ENCODE measurements around the gene DYRK1A.

Gene DYRK1A

GRCh38 chr21:37551993-37552355 is 185.4 kb downstream of the DYRK1A start:
- H3K4me1 ChIP-seq (ENCODE audit: control insufficient read depth, insufficient read depth, low read length), result peaks cover 20% of the 10 kb centered on the region
- H3K27ac ChIP-seq (ENCODE audit: extremely low read depth, low read depth, low read length), result no peak overlapping the region
- CTCF ChIA-PET, result no interaction called here
- POLR2A ChIA-PET, result interaction anchor here (3.4 kb wide), 1 partner anchor 12 kb away, joined by 17 read pairs; no protein-coding TSS in a partner anchor
- no peak overlapping the region for H3K4me3 ChIP-seq (ENCODE audit: low read depth, low read length)
- no peaks in the 10 kb centered on the region for H3K9me3 ChIP-seq (ENCODE audit: control insufficient read depth, insufficient read depth, low read depth, low read length)
- TF ChIP-seq KLF8 (tag by site-specific recombination; IDR thresholded peaks at IDR 0.05), result no peak
- no peak for TF ChIP-seq KLF1 (tag by site-specific recombination; IDR thresholded peaks at IDR 0.05)
- TF ChIP-seq ZSCAN18 (tag by site-specific recombination; IDR thresholded peaks at IDR 0.05), result no peak
- TF ChIP-seq ZNF112 (tag by site-specific recombination; IDR thresholded peaks at IDR 0.05), result no peak
- TF ChIP-seq ZFP41 (tag by site-specific recombination; IDR thresholded peaks at IDR 0.05; ENCODE audit: borderline replicate concordance), result no peak
- no peak for TF ChIP-seq ZNF366 (tag by site-specific recombination; conservative IDR thresholded peaks at IDR 0.05)
- no peak for TF ChIP-seq ZNF350 (tag by site-specific recombination; IDR thresholded peaks at IDR 0.05)
- H3K36me3 ChIP-seq (ENCODE audit: control insufficient read depth in 2 of 2, insufficient read depth in 1 of 2, low read length in 2 of 2), result no peaks in the 10 kb centered on the region

- ChIA-PET POLR2A (interaction anchor here (0.6 kb wide), 1 partner anchor 13 kb away, joined by 3 read pairs; no protein-coding TSS in a partner anchor), CTCF (no interaction called here)
- peaks cover 19% of the 10 kb centered on the region for H3K4me1 ChIP-seq (ENCODE audit: control insufficient read depth, insufficient read depth, low read length)
- H3K36me3 ChIP-seq (ENCODE audit: control insufficient read depth in 2 of 2, insufficient read depth in 1 of 2, low read length in 2 of 2), result no peaks in the 10 kb centered on the region
- no peak overlapping the region for H3K4me3 ChIP-seq (ENCODE audit: low read depth, low read length)
- no peak overlapping the region for H3K27ac ChIP-seq (ENCODE audit: extremely low read depth, low read depth, low read length)
- TF ChIP-seq ZNF302 (tag by site-specific recombination; IDR thresholded peaks at IDR 0.05; ENCODE audit: low read depth), result no peak
- no peak for TF ChIP-seq KLF7 (tag by site-specific recombination; IDR thresholded peaks at IDR 0.05; ENCODE audit: borderline replicate concordance)
- TF ChIP-seq HOXA7 (CRISPR knock-in tag; IDR thresholded peaks at IDR 0.05; ENCODE audit: borderline replicate concordance), result no peak
- no peak for TF ChIP-seq ZNF624 (tag by site-specific recombination; IDR thresholded peaks at IDR 0.05)
- no peaks in the 10 kb centered on the region for H3K9me3 ChIP-seq (ENCODE audit: control insufficient read depth, insufficient read depth, low read depth, low read length)
Measured at GRCh38 chr21:37552496-37553029, 186.0 kb downstream of the DYRK1A start.

GRCh38 chr21:37553078-37553481 is 186.5 kb downstream of the DYRK1A start:
- peaks cover 14% of the 10 kb centered on the region for H3K4me1 ChIP-seq (ENCODE audit: control insufficient read depth, insufficient read depth, low read length)
- TF ChIP-seq ZNF169 (tag by site-specific recombination; IDR thresholded peaks at IDR 0.05), result no peak
- peak; percentile 68 for TF ChIP-seq ZIC2 (tag by site-specific recombination; IDR thresholded peaks at IDR 0.05)
- POLR2A ChIA-PET, result interaction anchor here (0.6 to 1.2 kb wide), 2 partner anchors 11 to 12 kb away, joined by 3 to 6 read pairs; no protein-coding TSS in a partner anchor

GRCh38 chr21:37554661-37555379 is 188.2 kb downstream of the DYRK1A start:
- Histone ChIP-seq H3K27ac (ENCODE audit: extremely low read depth, low read depth, low read length) (no peak overlapping the region), H3K4me3 (ENCODE audit: low read depth, low read length) (no peak overlapping the region), H3K36me3 (ENCODE audit: control insufficient read depth in 2 of 2, insufficient read depth in 1 of 2, low read length in 2 of 2) (no peaks in the 10 kb centered on the region), H3K9me3 (ENCODE audit: control insufficient read depth, insufficient read depth, low read depth, low read length) (no peaks in the 10 kb centered on the region), H3K4me1 (ENCODE audit: control insufficient read depth, insufficient read depth, low read length) (peaks cover 8% of the 10 kb centered on the region; the same call in 1 of the 2 replicates)
- ChIA-PET POLR2A (interaction anchor here (1.6 kb wide), 1 partner anchor 9 kb away, joined by 15 read pairs; no protein-coding TSS in a partner anchor), CTCF (interaction anchor here (0.5 to 1.4 kb wide), 3 partner anchors 9 to 92 kb away, joined by 4 read pairs; no protein-coding TSS in a partner anchor)
- TF ChIP-seq EGR2 (tag by site-specific recombination; IDR thresholded peaks at IDR 0.05; ENCODE audit: low read depth), result 0 out of 2 replicates have a peak, but pooled peaks have one; percentile 37
- peak; percentile 46; the same call in 1 of the 2 replicates for TF ChIP-seq PRDM4 (tag by site-specific recombination; IDR thresholded peaks at IDR 0.05)
- TF ChIP-seq ZNF530 (tag by site-specific recombination; IDR thresholded peaks at IDR 0.05; ENCODE audit: low read depth), result no peak
- TF ChIP-seq ZFHX2 (tag by site-specific recombination; conservative IDR thresholded peaks at IDR 0.05), result peak; percentile 26; the same call in 1 of the 2 replicates
- no peak for TF ChIP-seq GFI1B (tag by site-specific recombination; IDR thresholded peaks at IDR 0.05)
- no peak for TF ChIP-seq ZNF148 (tag by site-specific recombination; IDR thresholded peaks at IDR 0.05; ENCODE audit: borderline replicate concordance)

More at GRCh38 chr21:37553078-37553481, 186.5 kb downstream of the DYRK1A start:
- no peaks in the 10 kb centered on the region for H3K9me3 ChIP-seq (ENCODE audit: control insufficient read depth, insufficient read depth, low read depth, low read length)
- no peak overlapping the region for H3K4me3 ChIP-seq (ENCODE audit: low read depth, low read length)
- CTCF ChIA-PET, result interaction anchor here (0.5 kb wide), 1 partner anchor 1783 kb away, joined by 3 read pairs; no protein-coding TSS in a partner anchor
- H3K27ac ChIP-seq (ENCODE audit: extremely low read depth, low read depth, low read length), result no peak overlapping the region
- no peaks in the 10 kb centered on the region for H3K36me3 ChIP-seq (ENCODE audit: control insufficient read depth in 2 of 2, insufficient read depth in 1 of 2, low read length in 2 of 2)

Measured in HEK293 (cell line).